ENCODE measurements around the gene FBXO30.

The FBXO30 gene

DNA sequence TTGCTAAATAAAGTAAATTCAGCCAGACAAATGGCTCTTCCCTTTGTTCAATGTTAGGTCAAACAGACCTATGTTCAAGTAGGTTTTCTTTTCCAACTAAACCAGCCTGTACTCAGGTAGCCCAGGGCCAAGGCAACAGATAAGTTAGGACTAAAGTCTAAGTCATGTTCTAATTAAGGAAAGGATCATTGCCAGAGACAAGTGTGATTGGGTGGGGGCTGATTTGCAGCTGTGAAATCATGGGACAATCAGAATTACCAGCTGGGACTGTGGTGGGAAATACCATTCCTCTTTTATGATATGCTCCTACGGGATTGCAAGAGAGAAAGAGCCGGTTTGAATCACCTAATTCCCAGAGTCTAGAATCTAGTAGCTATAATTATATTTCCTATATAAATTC lies 4.2 kb upstream of the FBXO30 start:
- Histone ChIP-seq H3K9me3 (no peaks in the 10 kb centered on the region), H3K4me1 (peaks cover 0 to 11% (median 7%) of the 10 kb centered on the region in 4 donors), H3K27ac (no peak overlapping the region), H3K27me3 (no peaks in the 10 kb centered on the region), H3K36me3 (no peaks in the 10 kb centered on the region), H3K4me3 (no peak overlapping the region)
- no peak for TF ChIP-seq CTCF (IDR thresholded peaks at IDR 0.05)
- intact Hi-C loops (cut with DNase I; ENCODE audit: low total_unique reads), result loop anchor here (5.0 kb wide), 1 partner anchor 734 kb away; no protein-coding TSS in a partner anchor
- DNase-seq, result no peak

- peaks cover 0 to 29% (median 14%) of the 10 kb centered on the region in 4 donors for H3K4me1 ChIP-seq
- H3K4me3 ChIP-seq, result no peak overlapping the region
- intact Hi-C loops (cut with DNase I; ENCODE audit: low total_unique reads), result loop anchor here (5.0 kb wide), 1 partner anchor 736 kb away; no protein-coding TSS in a partner anchor
- no peak for TF ChIP-seq CTCF (IDR thresholded peaks at IDR 0.05)
- H3K27ac ChIP-seq, result peak overlapping the region in 1 of 2 donors; percentile 96
- no peak for DNase-seq
- H3K9me3 ChIP-seq, result no peaks in the 10 kb centered on the region
- no peaks in the 10 kb centered on the region for H3K36me3 ChIP-seq
- H3K27me3 ChIP-seq, result no peaks in the 10 kb centered on the region
Measured at GRCh38 chr6:145816392-145816791, 1.8 kb upstream of the FBXO30 start.

DNA sequence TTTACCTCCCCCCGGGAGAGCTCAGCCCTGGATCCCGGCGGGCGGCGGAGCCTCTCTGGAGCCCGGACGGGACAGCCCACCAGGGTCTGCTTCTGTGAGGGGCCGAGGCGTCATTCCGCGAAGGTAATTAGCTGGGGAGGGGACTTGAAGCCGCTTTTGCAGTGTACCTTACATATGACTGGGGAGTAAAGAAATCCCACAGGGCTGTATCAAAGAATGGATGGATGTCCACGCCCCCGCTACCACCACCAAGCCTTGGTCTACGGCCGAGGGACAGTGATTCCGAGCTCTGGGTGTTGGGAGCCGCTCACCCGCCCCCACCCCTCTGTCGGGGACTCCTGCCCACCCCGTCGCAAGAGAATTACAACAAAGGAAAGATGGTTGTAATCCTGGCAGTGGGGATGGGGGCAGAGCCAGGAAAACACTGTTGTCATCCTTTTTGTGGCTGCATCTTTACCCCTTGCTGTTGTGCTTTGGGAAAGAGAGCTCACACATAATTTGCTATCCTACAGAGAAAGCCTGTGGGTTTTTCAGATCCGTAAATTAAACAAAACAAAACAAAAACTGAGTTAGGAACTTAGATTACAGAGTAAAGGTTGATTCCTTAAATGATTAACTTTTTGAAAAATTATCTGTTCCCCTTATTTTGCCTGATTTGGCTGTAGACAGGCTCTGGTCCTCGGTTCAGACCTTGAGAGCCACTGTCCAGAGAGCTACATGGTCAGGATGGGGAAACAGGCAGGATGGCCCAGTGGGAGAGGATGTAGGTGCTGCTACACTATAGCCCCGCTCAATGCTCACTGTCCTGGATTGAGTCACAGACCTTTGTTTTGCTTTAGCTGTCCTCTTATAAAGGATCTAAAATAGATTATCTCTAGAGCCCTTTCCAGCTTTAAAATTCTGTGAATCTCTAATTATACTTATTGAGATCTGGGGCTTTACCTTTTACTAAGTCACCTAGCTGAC lies 997 bp upstream of the FBXO30 start:
- H3K4me3 ChIP-seq, result peak overlapping the region; percentile 72 to 73
- peaks cover 0 to 37% (median 18%) of the 10 kb centered on the region in 4 donors for H3K4me1 ChIP-seq
- H3K27ac ChIP-seq, result peak overlapping the region; percentile 94 to 96
- H3K36me3 ChIP-seq, result no peaks in the 10 kb centered on the region
- no peaks in the 10 kb centered on the region for H3K27me3 ChIP-seq
- no peak for TF ChIP-seq CTCF (IDR thresholded peaks at IDR 0.05)
- DNase-seq, result peak in 1 of 2 donors; percentile 58
- no peaks in the 10 kb centered on the region for H3K9me3 ChIP-seq
- intact Hi-C loops (cut with DNase I; ENCODE audit: low total_unique reads), result loop anchor here (2.0 to 5.0 kb wide), 2 partner anchors 81 to 737 kb away; partner anchors contain the start of gene EPM2A

DNA sequence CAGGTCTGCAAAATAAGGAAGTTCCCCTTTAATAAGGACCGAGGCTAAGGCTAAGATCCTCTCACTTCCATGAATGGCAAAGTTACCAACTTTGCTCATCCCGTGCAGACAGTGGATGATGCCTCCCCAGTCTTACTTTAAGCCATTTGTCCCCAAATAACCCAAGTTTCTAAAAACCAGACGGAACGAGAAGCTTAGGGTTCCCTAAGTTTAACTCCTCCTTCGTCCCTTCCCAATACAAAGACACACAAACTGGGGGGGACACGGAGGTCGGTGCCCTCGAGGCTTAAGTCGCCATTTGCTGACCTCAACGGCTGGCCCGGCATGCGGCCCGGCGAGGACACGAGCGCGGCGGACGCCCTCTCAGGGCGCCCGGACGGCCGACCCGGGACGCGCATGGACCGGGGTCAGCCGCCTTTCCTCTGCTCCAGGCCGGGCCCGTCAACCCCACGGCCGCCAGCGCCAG lies 527 bp downstream of the FBXO30 start:
- intact Hi-C loops (cut with DNase I; ENCODE audit: low total_unique reads), result loop anchor here (2.0 kb wide), 1 partner anchor 79 kb away; the partner anchor contains the start of gene EPM2A
- Histone ChIP-seq H3K27me3 (no peaks in the 10 kb centered on the region), H3K4me3 (peak overlapping the region; percentile 72 to 73), H3K4me1 (peaks cover 0 to 52% (median 24%) of the 10 kb centered on the region in 4 donors), H3K27ac (peak overlapping the region; percentile 94 to 96), H3K9me3 (no peaks in the 10 kb centered on the region), H3K36me3 (no peaks in the 10 kb centered on the region)
- DNase-seq, result peak in 1 of 2 donors; percentile 69
- TF ChIP-seq CTCF (IDR thresholded peaks at IDR 0.05), result no peak

GRCh38 chr6:145813285-145814034 lies 1.1 kb downstream of the FBXO30 start:
- TF ChIP-seq CTCF (IDR thresholded peaks at IDR 0.05), result no peak
- Histone ChIP-seq H3K4me1 (peaks cover 0 to 58% (median 27%) of the 10 kb centered on the region in 4 donors), H3K27ac (peak overlapping the region; percentile 94 to 96), H3K27me3 (no peaks in the 10 kb centered on the region), H3K9me3 (no peaks in the 10 kb centered on the region), H3K4me3 (peak overlapping the region; percentile 72 to 73), H3K36me3 (no peaks in the 10 kb centered on the region)
- no peak for DNase-seq
- intact Hi-C loops (cut with DNase I; ENCODE audit: low total_unique reads), result loop anchor here (2.0 kb wide), 1 partner anchor 79 kb away; the partner anchor contains the start of gene EPM2A

All from tibial artery (tissue), 4 donors.